ENCODE measurements around the gene TRAF1.

Gene TRAF1

GRCh38 chr9:120890320-120891244 lies 36.0 kb downstream of the TRAF1 start:
- no peak for DNase-seq (ENCODE audit: low read depth, low spot score)

DNA sequence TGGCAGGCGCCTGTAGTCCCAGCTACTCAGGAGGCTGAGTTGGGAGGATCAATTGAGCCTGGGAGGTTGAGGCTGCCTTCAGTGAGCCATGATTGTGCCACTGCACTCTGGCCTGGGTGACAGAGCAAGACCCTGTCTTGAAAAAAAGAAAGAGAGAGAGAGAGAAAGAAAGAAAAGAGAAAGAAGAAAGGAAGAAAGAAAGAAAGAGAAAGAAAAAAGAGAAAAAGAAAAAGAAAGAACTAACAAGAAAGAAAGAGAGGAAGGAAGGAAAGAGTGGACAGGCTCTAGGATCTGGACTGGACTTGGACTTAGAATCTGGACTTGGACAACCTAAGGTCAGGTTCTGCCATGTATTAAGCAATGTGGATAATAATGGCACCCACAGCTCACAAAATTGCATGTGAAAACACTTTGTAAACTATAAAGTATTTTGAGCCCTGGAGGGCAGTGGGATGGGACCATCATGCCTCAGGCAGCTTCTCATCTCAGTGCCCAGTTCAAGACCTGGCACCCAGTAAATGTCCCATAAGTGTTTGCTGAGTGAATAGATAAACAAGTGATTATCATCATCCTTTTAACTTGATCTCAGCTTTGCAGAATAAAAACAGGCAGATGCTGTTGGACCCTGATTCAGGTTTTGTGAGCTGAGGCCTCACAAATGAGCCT lies 36.9 kb downstream of the TRAF1 start:
- DNase-seq (ENCODE audit: low read depth, low spot score), result no peak

- DNase-seq (ENCODE audit: low read depth, low spot score), result no peak
Measured at GRCh38 chr9:120888626-120889025, 38.0 kb downstream of the TRAF1 start.

- DNase-seq (ENCODE audit: low read depth, low spot score), result no peak
Measured at GRCh38 chr9:120886490-120886967, 40.1 kb downstream of the TRAF1 start.

GRCh38 chr9:120885958-120886357 lies 40.6 kb downstream of the TRAF1 start:
- no peak for DNase-seq (ENCODE audit: low read depth, low spot score)

- DNase-seq (ENCODE audit: low read depth, low spot score), result no peak
Measured at GRCh38 chr9:120885457-120885856, 41.1 kb downstream of the TRAF1 start.

DNA sequence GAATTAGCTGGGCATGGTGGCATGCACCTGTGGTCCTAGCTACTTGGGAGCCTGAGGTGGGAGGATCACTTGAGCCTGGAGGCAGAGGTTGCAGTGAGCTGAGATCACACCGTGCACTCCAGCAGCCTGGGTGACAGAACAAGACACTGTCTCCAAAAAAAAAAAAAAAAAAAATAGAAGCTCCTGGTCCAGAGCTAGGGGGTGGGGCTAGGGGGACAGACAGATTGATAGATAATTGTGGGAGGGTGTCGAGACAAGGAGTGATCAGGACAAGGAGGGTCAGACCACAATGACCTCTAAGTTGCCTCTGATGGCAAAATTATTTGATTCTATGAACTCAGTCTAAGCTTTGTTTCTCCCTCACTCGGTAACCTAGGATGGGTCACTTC lies 43.0 kb downstream of the TRAF1 start:
- DNase-seq (ENCODE audit: low read depth, low spot score), result no peak

GRCh38 chr9:120882935-120883607 lies 43.5 kb downstream of the TRAF1 start:
- no peak for DNase-seq (ENCODE audit: low read depth, low spot score)

GRCh38 chr9:120879446-120879845 lies 47.1 kb downstream of the TRAF1 start:
- no peak for DNase-seq (ENCODE audit: low read depth, low spot score)

DNA sequence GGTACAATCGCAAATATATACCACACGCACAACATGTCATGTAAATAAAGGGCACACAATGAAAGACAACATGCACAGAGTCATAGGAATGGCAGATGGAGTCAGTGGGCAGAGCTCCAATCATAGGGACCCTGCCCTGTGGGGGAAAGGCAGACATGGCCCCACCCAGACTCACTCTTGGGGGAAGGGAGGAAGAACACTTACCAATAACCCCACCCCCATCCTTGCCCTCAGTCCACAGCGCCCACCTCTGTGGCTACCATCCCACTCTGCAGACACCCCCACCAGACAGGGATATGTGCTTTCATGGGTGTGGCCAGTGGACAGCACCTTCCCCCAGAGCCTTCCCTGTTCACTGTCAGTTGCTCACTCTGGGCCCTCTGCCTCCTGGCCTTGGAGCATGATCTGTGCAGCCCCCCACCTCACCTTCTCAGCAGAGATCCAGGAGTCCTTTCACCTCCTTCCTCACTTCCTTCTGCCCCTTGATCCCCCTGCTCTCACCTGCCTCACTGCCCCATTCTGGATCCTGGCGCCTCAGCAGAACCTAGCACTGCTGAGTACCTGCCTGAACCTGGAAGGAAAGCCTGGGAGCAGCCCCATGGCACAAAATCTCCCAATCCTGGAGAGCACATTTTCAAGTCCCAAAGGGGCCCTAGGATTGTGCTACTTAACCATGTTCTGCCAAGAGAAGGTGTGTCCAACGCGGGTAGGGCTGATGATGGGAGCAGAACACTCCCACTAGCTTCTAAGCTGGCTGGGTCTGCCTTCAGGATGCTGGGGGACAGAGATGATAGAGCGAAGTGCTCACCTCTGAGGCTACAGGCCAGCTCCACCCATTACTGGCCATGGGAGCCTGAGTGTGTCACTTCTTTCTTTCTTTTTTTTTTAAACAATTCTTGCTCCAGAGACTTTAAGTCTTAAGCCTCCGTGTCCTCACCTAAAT lies 48.1 kb downstream of the TRAF1 start:
- no peak for DNase-seq (ENCODE audit: low read depth, low spot score)

- no peak for DNase-seq (ENCODE audit: low read depth, low spot score)
Measured at GRCh38 chr9:120877276-120878034, 49.1 kb downstream of the TRAF1 start.

- no peak for DNase-seq (ENCODE audit: low read depth, low spot score)
Measured at GRCh38 chr9:120876842-120877240, 49.8 kb downstream of the TRAF1 start, which contains the start of gene PHF19. Gene PHF19, minus strand, starts transcription at chr9:120877188. Its CDS starts 2,447 bp downstream, at chr9:120874741.

GRCh38 chr9:120875954-120876841 lies 50.4 kb downstream of the TRAF1 start:
- DNase-seq (ENCODE audit: low read depth, low spot score), result peak; percentile 53

DNA sequence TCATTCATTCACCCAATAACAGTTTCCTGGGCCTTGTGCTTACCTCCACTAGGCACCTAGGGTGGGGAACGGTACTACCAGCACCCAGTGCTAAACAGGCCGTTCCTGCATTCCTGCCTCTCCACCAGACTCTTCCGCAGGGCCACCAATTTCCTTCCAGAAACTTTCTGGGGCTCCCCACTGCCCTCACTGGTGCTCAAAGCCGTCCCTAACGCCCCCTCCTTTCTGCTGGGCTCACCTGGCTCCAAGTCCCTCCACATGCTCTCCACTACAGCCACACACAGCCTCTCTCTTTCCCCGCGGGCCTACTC lies 51.0 kb downstream of the TRAF1 start:
- no peak for DNase-seq (ENCODE audit: low read depth, low spot score)

- no peak for DNase-seq (ENCODE audit: low read depth, low spot score)
Measured at GRCh38 chr9:120875195-120875565, 51.4 kb downstream of the TRAF1 start.

GRCh38 chr9:120874226-120875194 lies 52.1 kb downstream of the TRAF1 start:
- DNase-seq (ENCODE audit: low read depth, low spot score), result no peak

GRCh38 chr9:120873512-120873911 lies 53.1 kb downstream of the TRAF1 start:
- peak; percentile 85 for DNase-seq (ENCODE audit: low read depth, low spot score)

DNA sequence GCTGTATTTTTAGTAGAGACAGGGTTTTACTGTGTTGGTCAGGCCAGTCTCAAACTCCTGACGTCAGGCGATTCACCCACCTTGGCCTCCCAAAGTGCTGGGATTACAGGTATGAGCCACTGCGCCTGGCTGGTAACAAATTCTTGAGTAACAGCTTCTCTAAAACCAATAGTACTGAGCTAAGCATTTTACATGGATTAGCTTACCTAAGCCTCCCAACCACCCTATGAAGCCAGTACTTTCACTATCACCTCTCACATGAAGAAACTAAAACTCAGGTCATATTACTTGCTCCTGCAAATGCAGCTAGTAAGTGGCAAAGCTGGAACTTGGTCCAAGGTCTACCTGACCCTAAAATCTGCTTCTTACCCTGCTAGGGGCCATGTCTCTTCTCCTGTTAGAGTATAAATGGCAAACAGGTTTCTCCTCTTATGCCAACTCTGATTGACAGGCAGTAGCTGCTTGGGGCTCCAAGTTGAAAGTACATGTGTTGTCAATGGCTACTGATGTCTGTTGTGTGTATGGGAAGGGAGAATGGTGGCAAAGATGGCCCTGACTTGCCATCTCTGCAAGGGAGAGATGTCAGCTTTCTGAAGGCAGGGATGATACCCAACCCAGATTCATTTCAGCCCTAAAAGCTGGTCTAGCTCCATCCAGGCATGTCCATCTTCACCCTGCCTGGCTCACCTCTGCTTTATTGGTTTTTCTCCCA lies 53.6 kb downstream of the TRAF1 start:
- no peak for DNase-seq (ENCODE audit: low read depth, low spot score)
